Peyer's patch (tissue), 4 donors: ENCODE measurements around the gene ADAMTS2. TPM values are rescaled to one million over a fixed set of nuclear protein-coding genes. Genes with fewer than 3 reads are reported as not detected.

Experiments
- DNase-seq, 3 donors: peaks; one replicate each; pipeline ENCODE4 v3.0.0-alpha.2; 2017 to 2019
- H3K27ac ChIP-seq, 4 donors: fragments of 200-600 bp; sonication (generic); one replicate each; pipeline ENCODE4 v1.5.1; 2016 to 2019
- H3K27me3 ChIP-seq, 2 donors: fragments of 200-600 bp; sonication (generic); one replicate each; pipeline ENCODE4 v1.5.1; 2019
- H3K36me3 ChIP-seq, 3 donors: fragments of 200-600 bp; sonication (generic); one replicate each; pipeline ENCODE4 v1.5.1; 2016 to 2019
- H3K4me1 ChIP-seq, 4 donors: fragments of 200-600 bp; sonication (generic); one replicate each; pipeline ENCODE4 v1.5.1; 2016 to 2019
- H3K4me3 ChIP-seq, 4 donors: fragments of 200-600 bp; sonication (generic); 1 replicate in 3 of 4; 2 replicates in 1 of 4; pipeline ENCODE4 v1.5.1; 2016 to 2019; ENCODE audit warnings: mild to moderate bottlenecking in 1 of 4
- H3K9me3 ChIP-seq, 4 donors: fragments of 200-600 bp; sonication (generic); one replicate each; pipeline ENCODE4 v1.5.1; 2016 to 2019; ENCODE audit warnings: mild to moderate bottlenecking in 1 of 4
- CTCF ChIP-seq, 6 experiments: fragments of 450-650 bp in 4 of 6; fragments of 200-600 bp in 2 of 6; sonication (generic) in 1 of 6; IDR thresholded peaks; one replicate each; pipeline ENCODE4 v1.5.1; 2017 to 2019; ENCODE audit warnings: antibody characterized with exemption in 6 of 6, mild to moderate bottlenecking in 3 of 6, moderate library complexity in 1 of 6
- POLR2A ChIP-seq, 2 donors: fragments of 450-650 bp; IDR thresholded peaks; one replicate each; pipeline ENCODE4 v1.5.1; 2017; ENCODE audit warnings: antibody characterized with exemption in 2 of 2, mild to moderate bottlenecking in 2 of 2, moderate library complexity in 2 of 2
- total RNA-seq, 4 donors: library from RNA; depleted of rRNA; stranded (reverse); fragments of >200 nt; gene quantifications; one replicate each; pipeline ENCODE4 v1.1.0, GENCODE V29; 2016

Gene ADAMTS2
- total RNA-seq, 4 donors from 2014 or later, result 5.3 to 90.0 (median 9.5) TPM

DNA sequence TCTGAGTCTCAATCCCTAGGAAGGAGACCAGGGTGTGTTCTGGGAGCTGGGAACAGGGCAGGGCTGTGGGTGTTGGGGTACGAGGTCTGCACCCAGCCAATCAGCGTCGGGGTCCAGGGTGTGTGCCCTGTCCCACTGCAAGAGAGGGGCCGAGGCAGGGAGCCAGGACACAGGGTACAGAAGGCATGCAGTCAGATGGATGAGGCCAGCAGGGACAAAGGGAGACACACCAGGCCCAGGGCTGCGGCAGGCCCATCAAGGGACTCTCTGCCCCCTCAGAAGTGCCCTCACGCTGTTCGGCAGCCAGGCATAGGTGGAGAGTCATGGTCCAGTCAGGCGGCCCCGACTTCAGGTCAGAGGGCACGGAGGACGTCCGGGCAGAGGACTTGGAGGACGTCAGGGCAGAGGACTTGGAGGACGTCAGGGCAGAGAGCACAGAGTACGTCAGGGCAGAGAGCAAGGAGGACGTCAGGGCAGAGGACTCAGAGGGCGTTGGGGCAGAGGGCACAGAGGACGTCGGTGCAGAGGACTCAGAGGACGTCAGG lies 28.8 kb upstream of the ADAMTS2 start:
- no peak overlapping the region for H3K27ac ChIP-seq
- H3K4me3 ChIP-seq, result no peak overlapping the region
- DNase-seq, result peak in 1 of 3 donors; percentile 43
- TF ChIP-seq CTCF (IDR thresholded peaks at IDR 0.05), result no peak
- no peak for TF ChIP-seq POLR2A (IDR thresholded peaks at IDR 0.05)
- no peaks in the 10 kb centered on the region for H3K9me3 ChIP-seq
- no peaks in the 10 kb centered on the region for H3K36me3 ChIP-seq
- H3K4me1 ChIP-seq, result no peaks in the 10 kb centered on the region
- no peaks in the 10 kb centered on the region for H3K27me3 ChIP-seq

GRCh38 chr5:179373101-179373934 lies 28.1 kb upstream of the ADAMTS2 start:
- peak in 1 of 3 donors; percentile 21 for DNase-seq
- Histone ChIP-seq H3K4me1 (no peaks in the 10 kb centered on the region), H3K27me3 (no peaks in the 10 kb centered on the region), H3K9me3 (no peaks in the 10 kb centered on the region), H3K36me3 (no peaks in the 10 kb centered on the region), H3K27ac (no peak overlapping the region), H3K4me3 (no peak overlapping the region)
- TF ChIP-seq POLR2A (IDR thresholded peaks at IDR 0.05) (no peak), CTCF (IDR thresholded peaks at IDR 0.05) (no peak)

- TF ChIP-seq CTCF (IDR thresholded peaks at IDR 0.05) (no peak), POLR2A (IDR thresholded peaks at IDR 0.05) (no peak)
- peak in 2 of 3 donors; percentile 27 to 40 for DNase-seq
- Histone ChIP-seq H3K4me1 (no peaks in the 10 kb centered on the region), H3K9me3 (no peaks in the 10 kb centered on the region), H3K36me3 (no peaks in the 10 kb centered on the region), H3K27me3 (no peaks in the 10 kb centered on the region), H3K27ac (no peak overlapping the region), H3K4me3 (no peak overlapping the region)
Measured at GRCh38 chr5:179371681-179372680, 26.7 kb upstream of the ADAMTS2 start.

GRCh38 chr5:179371121-179371510 lies 25.9 kb upstream of the ADAMTS2 start:
- peak in 1 of 3 donors; percentile 31 for DNase-seq
- TF ChIP-seq POLR2A (IDR thresholded peaks at IDR 0.05), result no peak
- TF ChIP-seq CTCF (IDR thresholded peaks at IDR 0.05), result no peak

DNA sequence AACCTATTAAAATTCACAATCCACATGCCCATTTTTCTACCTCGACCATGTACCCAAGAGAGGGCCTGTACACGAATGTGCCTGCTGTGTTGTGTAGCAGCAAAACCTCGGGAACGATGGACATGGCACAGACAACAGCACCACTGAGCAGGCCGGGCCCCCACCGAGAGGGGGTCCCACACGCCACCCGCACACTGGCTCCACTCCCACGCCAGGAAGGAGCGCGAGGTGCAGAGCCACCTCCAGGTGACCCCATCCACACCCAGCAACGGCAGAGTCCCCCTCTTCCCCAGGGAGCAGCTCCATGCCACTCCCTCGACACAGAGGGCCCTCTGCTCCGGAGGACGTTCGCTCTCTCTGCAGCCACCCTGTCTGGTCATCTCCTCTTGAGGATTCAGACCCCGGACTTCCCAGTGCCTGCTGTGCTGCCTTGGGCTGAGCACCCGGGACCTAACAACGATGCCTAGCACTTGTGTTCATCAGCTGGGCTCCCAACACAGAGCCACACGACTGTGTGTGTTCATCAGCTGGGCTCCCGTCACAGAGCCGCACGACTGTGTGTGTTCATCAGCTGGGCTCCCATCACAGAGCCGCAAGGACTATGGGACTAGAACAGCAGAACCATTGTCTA lies 25.3 kb upstream of the ADAMTS2 start:
- Histone ChIP-seq H3K27ac (no peak overlapping the region), H3K4me1 (no peaks in the 10 kb centered on the region), H3K36me3 (no peaks in the 10 kb centered on the region), H3K4me3 (no peak overlapping the region), H3K9me3 (no peaks in the 10 kb centered on the region), H3K27me3 (no peaks in the 10 kb centered on the region)
- peak in 1 of 3 donors; percentile 37 for DNase-seq
- TF ChIP-seq POLR2A (IDR thresholded peaks at IDR 0.05) (no peak), CTCF (IDR thresholded peaks at IDR 0.05) (no peak)

More at GRCh38 chr5:179371121-179371510, 25.9 kb upstream of the ADAMTS2 start:
- no peaks in the 10 kb centered on the region for H3K9me3 ChIP-seq
- H3K4me1 ChIP-seq, result no peaks in the 10 kb centered on the region
- no peaks in the 10 kb centered on the region for H3K27me3 ChIP-seq
- no peaks in the 10 kb centered on the region for H3K36me3 ChIP-seq
- no peak overlapping the region for H3K4me3 ChIP-seq
- no peak overlapping the region for H3K27ac ChIP-seq
